CD4-positive, alpha-beta memory T cell (primary cell): Measurements from ENCODE around the gene PRRX2. TPM values are rescaled to one million over a fixed set of nuclear protein-coding genes. Genes with fewer than 3 reads are reported as not detected.
"Not testable (repeated sequence)": the region's sequence is repeated elsewhere in the genome, so short reads cannot be mapped to it uniquely, and the experiment has no call there.

Source experiments
- CTCF ChIA-PET: fragments of 350-600 bp; sonication (Branson Sonifier 250); formaldehyde crosslinking; loops from one replicate; lab custom pipeline; 2021; ENCODE audit warnings: inconsistent platforms; ENCODE audit not compliant: partially characterized antibody; lab: Charles Lee
- POLR2A ChIA-PET: fragments of 350-600 bp; sonication (Branson Sonifier 250); formaldehyde crosslinking; loops from one replicate; lab custom pipeline; 2021; ENCODE audit not compliant: partially characterized antibody; lab: Charles Lee
- DNase-seq, 5 donors: peaks; one replicate each; pipeline versions ENCODE4 v3.0.0 to v3.0.0-alpha.2; 2020 to 2022; ENCODE audit warnings: mixed read lengths in 1 of 5
- H3K27ac ChIP-seq: one replicate; pipeline ENCODE4 v1.7.0; 2013; ENCODE audit warnings: low read depth, low read length
- H3K27me3 ChIP-seq: 2 replicates; pipeline ENCODE4 v1.7.0; 2013; ENCODE audit warnings: mild to moderate bottlenecking, low read length, moderate library complexity; ENCODE audit not compliant: insufficient read depth
- H3K36me3 ChIP-seq: 2 replicates; pipeline ENCODE4 v1.7.0; 2013; ENCODE audit warnings: mild to moderate bottlenecking, low read length, moderate library complexity; ENCODE audit not compliant: insufficient read depth
- H3K4me1 ChIP-seq: 2 replicates; pipeline ENCODE4 v1.7.0; 2013; ENCODE audit warnings: mild to moderate bottlenecking, low read length, moderate library complexity; ENCODE audit not compliant: insufficient read depth
- H3K4me3 ChIP-seq, 2 donors: one replicate each; pipeline ENCODE4 v1.7.0; 2013; ENCODE audit warnings: low read length in 2 of 2, mild to moderate bottlenecking in 1 of 2
- H3K9me3 ChIP-seq, 2 donors: one replicate each; pipeline ENCODE4 v1.7.0; 2013; ENCODE audit warnings: low read length in 2 of 2, control low read depth in 1 of 2; ENCODE audit not compliant: control insufficient read depth in 1 of 2
- H3K27ac Mint-ChIP-seq, 7 donors: one replicate each; pipeline ENCODE4 v1.8.0; 2020 to 2021; ENCODE audit warnings: mixed read lengths in 7 of 7, mild to moderate bottlenecking in 6 of 7, inconsistent platforms in 3 of 7, moderate library complexity in 3 of 7
- H3K27me3 Mint-ChIP-seq, 2 donors: one replicate each; pipeline ENCODE4 v1.8.0; 2020 to 2021; ENCODE audit warnings: mixed read lengths in 2 of 2
- H3K36me3 Mint-ChIP-seq, 2 donors: one replicate each; pipeline ENCODE4 v1.8.0; 2020 to 2021; ENCODE audit warnings: mixed read lengths in 2 of 2, inconsistent platforms in 1 of 2, mild to moderate bottlenecking in 1 of 2
- H3K4me1 Mint-ChIP-seq, 4 donors: one replicate each; pipeline ENCODE4 v1.8.0; 2020 to 2021; ENCODE audit warnings: mixed read lengths in 4 of 4, mild to moderate bottlenecking in 1 of 4
- H3K4me3 Mint-ChIP-seq, 8 donors: one replicate each; pipeline ENCODE4 v1.8.0; 2020 to 2021; ENCODE audit warnings: mixed read lengths in 8 of 8, mild to moderate bottlenecking in 7 of 8, moderate library complexity in 6 of 8, inconsistent platforms in 3 of 8
- H3K9me3 Mint-ChIP-seq, 8 donors: one replicate each; pipeline ENCODE4 v1.8.0; 2020 to 2021; ENCODE audit warnings: mixed read lengths in 8 of 8, mild to moderate bottlenecking in 5 of 8, inconsistent platforms in 3 of 8, moderate library complexity in 1 of 8
- intact Hi-C: fragments of 100-400 bp; cut with micrococcal nuclease; formaldehyde crosslinking; loops from one replicate; pipeline ENCODE4 v1.15.1; 2023
- polyA plus RNA-seq, 2 donors: library from polyadenylated mRNA; unstranded; fragments of 300-500 nt; fragmentation: Illumina TruSeq; gene quantifications; one replicate each; pipeline ENCODE4 v1.2.3, GENCODE V29; 2021
- total RNA-seq, 2 experiments: library from RNA; stranded (reverse); gene quantifications; one replicate each; pipeline ENCODE4 v1.2.3, GENCODE V29; 2021

Gene PRRX2
- total and polyA plus RNA-seq, 4 experiments from 2014 or later = not detected

DNA sequence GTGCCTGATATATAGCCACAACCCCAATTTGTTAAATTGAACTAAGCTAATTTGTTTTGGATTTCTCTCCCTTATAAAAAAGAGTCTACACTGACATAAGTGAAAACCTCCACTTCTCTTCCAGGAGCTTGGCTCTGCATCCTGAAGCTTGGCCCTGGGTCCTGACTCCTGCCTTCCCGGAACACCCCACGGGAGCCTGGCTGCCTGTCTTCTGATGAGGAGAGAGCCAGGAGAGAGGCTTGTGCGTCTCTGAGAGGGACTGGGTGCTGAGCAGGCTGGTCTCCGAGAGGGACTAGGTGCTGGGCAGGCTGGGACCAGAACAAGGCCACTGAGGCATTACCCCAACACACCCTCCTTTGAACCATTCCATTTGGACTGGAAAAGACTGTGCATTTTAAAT, 93.9 kb downstream of the PRRX2 start:
- POLR2A ChIA-PET = no interaction called here
- Histone ChIP-seq H3K36me3 (no peaks in the 10 kb centered on the region), H3K9me3 (no peaks in the 10 kb centered on the region), H3K4me3 (no peak overlapping the region), H3K27me3 (no peaks in the 10 kb centered on the region), H3K27ac (no peak overlapping the region), H3K4me1 (peaks cover 9% of the 10 kb centered on the region)
- intact Hi-C loops = no loop called here
- Mint-ChIP-seq H3K9me3 (no peaks in the 10 kb centered on the region), H3K27me3 (peaks cover 2% of the 10 kb centered on the region in 2 donors), H3K27ac (no peak overlapping the region), H3K36me3 (no peaks in the 10 kb centered on the region), H3K4me3 (no peak overlapping the region), H3K4me1 (peaks cover 6 to 21% (median 7%) of the 10 kb centered on the region in 4 donors)
- CTCF ChIA-PET = interaction anchor here (1.2 to 1.3 kb wide), 2 partner anchors 22 to 31 kb away, joined by 3 to 6 read pairs; no protein-coding TSS in a partner anchor
- no peak for DNase-seq

GRCh38 chr9:129759804-129760502, 94.5 kb downstream of the PRRX2 start:
- H3K4me1 Mint-ChIP-seq = peaks cover 6 to 21% (median 7%) of the 10 kb centered on the region in 4 donors

DNA sequence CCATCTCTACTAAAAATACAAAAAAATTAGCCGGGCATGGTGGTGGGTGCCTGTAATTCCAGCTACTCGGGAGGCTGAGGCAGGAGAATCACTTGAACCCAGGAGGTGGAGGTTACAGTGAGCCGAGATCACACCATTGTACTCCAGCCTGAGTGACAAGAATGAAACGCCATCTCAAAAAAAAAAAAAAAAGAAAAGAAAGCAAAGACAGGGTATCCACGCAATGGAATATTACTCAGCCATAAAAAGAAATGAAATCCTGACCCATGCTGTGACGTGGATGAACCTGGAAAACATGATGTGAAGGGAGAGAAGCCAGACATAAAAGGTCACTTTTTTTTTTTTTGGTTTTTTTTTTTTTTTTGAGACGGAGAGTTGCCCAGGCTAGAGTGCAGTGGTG, 95.3 kb downstream of the PRRX2 start:
- H3K36me3 ChIP-seq, POLR2A ChIA-PET, DNase-seq, H3K27me3 ChIP-seq, H3K9me3 ChIP-seq, H3K27ac ChIP-seq, H3K4me3 ChIP-seq, H3K4me1 ChIP-seq, H3K27ac Mint-ChIP-seq, H3K9me3 Mint-ChIP-seq, intact Hi-C loops, H3K4me3 Mint-ChIP-seq, H3K36me3 Mint-ChIP-seq, H3K27me3 Mint-ChIP-seq: not testable (repeated sequence)
- CTCF ChIA-PET = interaction anchor here (0.6 kb wide), 1 partner anchor 22 kb away, joined by 3 read pairs; no protein-coding TSS in a partner anchor
- peaks cover 6 to 18% (median 7%) of the 10 kb centered on the region in 4 donors for H3K4me1 Mint-ChIP-seq

More at GRCh38 chr9:129759804-129760502, 94.5 kb downstream of the PRRX2 start:
- no peaks in the 10 kb centered on the region for H3K9me3 ChIP-seq
- H3K9me3 Mint-ChIP-seq = no peaks in the 10 kb centered on the region
- POLR2A ChIA-PET = no interaction called here
- CTCF ChIA-PET = interaction anchor here (0.6 to 1.3 kb wide), 3 partner anchors 23 to 30 kb away, joined by 3 to 6 read pairs (median 3); no protein-coding TSS in a partner anchor
- H3K27me3 Mint-ChIP-seq = peaks cover 2% of the 10 kb centered on the region in 2 donors
- intact Hi-C loops = no loop called here
- H3K27ac Mint-ChIP-seq = no peak overlapping the region
- no peak overlapping the region for H3K4me3 ChIP-seq
- H3K27me3 ChIP-seq = no peaks in the 10 kb centered on the region
- H3K36me3 Mint-ChIP-seq = no peaks in the 10 kb centered on the region
- H3K4me3 Mint-ChIP-seq = no peak overlapping the region
- no peak overlapping the region for H3K27ac ChIP-seq
- no peaks in the 10 kb centered on the region for H3K36me3 ChIP-seq
- peaks cover 9% of the 10 kb centered on the region for H3K4me1 ChIP-seq
- DNase-seq = no peak

DNA sequence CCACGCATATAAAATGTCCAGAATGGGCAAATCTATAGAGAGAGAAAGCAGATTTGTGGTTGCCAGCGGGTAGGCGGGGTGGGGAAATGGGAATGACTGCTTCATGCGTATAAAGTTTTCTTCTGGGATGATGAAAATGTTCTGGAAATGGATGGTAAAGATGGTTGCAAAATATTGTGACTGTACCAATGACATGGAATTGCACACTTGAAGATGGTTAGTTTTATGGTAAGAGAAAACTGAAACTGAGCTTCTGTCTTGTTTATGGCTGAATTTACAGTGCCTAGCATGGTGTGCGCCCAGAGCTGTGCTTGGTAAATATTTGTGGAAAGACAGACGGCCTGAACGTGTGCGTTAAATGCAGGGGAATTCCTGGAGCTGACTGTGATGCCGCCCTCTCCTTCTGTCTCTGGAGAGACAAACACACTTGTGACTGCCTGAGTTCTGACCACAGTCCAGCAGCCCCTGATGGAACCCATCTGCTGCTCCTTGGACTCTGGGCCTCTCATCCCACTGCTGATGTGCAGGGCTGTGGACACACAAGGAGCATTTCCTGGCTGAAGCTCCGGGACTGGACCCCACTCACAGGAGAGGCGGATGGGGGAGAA, 96.0 kb downstream of the PRRX2 start:
- Histone ChIP-seq H3K27me3 (no peaks in the 10 kb centered on the region), H3K9me3 (no peaks in the 10 kb centered on the region), H3K27ac (no peak overlapping the region), H3K36me3 (no peaks in the 10 kb centered on the region), H3K4me3 (no peak overlapping the region), H3K4me1 (peaks cover 9% of the 10 kb centered on the region)
- Mint-ChIP-seq H3K27me3 (peaks cover 2% of the 10 kb centered on the region in 2 donors), H3K36me3 (no peaks in the 10 kb centered on the region), H3K9me3 (no peaks in the 10 kb centered on the region), H3K4me3 (no peak overlapping the region), H3K27ac (no peak overlapping the region), H3K4me1 (peaks cover 6 to 12% (median 7%) of the 10 kb centered on the region in 4 donors)
- ChIA-PET POLR2A (no interaction called here), CTCF (no interaction called here)
- no peak for DNase-seq
- intact Hi-C loops = no loop called here

DNA sequence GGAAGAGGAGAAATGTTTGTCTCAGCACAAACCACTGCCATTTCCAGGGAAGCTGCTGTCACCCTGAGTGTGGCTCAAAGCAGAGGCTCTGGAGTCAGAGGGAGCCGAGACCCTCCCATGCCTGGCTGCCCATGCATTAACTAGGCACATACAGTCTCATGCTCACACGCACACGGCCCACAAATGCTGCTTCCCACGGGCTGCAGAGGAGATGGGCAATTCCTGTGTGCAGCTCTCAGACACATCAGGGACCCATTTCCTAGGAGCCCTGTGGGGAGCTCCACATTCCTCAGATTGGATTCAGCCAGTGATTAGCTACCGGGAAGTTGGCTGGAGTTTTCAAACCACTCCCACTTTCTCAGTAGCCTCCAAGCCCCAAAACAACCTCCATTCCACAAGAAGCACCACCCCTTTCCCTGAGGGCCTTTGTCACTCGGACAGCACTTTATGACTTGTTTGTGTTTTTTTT, 96.5 kb downstream of the PRRX2 start:
- intact Hi-C loops = no loop called here
- Mint-ChIP-seq H3K9me3 (no peaks in the 10 kb centered on the region), H3K4me1 (peaks cover 4 to 9% (median 7%) of the 10 kb centered on the region in 4 donors), H3K27ac (no peak overlapping the region), H3K27me3 (peaks cover 2% of the 10 kb centered on the region in 2 donors), H3K4me3 (no peak overlapping the region), H3K36me3 (no peaks in the 10 kb centered on the region)
- ChIA-PET POLR2A (no interaction called here), CTCF (no interaction called here)
- no peak overlapping the region for H3K27ac ChIP-seq
- no peak for DNase-seq
- H3K9me3 ChIP-seq = no peaks in the 10 kb centered on the region
- H3K27me3 ChIP-seq = no peaks in the 10 kb centered on the region
- H3K36me3 ChIP-seq = no peaks in the 10 kb centered on the region
- H3K4me3 ChIP-seq = no peak overlapping the region
- peaks cover 5% of the 10 kb centered on the region for H3K4me1 ChIP-seq

DNA sequence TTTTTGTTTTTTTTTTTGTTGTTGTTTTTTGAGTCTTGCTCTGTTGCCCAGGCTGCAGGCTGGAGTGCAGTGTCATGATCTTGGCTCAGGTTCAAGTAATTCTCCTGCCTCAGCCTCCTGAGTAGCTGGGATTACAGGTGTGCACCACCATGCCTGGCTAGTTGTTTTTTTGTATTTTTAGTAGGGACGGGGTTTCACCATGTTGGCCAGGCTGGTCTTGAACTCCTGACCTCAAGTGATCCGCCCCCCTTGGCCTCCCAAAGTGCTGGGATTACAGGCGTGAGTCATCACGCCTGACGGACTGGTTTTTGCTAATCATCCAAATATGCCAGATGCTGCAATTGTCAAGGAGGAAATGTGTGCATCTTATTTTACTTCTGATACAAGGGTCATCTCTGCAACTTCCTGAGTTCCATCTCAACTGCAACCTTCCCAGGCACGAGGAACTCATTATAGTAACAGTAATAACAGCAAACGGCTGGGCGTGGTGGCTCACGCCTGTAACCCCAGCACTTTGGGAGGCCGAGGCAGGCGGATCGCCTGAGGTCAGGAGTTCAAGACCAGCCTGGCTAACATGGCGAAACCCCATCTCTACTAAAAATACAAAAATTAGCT, 97.0 kb downstream of the PRRX2 start:
- H3K4me3 ChIP-seq, H3K4me1 ChIP-seq, POLR2A ChIA-PET, H3K4me1 Mint-ChIP-seq, H3K27me3 Mint-ChIP-seq, H3K9me3 Mint-ChIP-seq, H3K9me3 ChIP-seq, intact Hi-C loops, H3K36me3 Mint-ChIP-seq, H3K27me3 ChIP-seq, H3K27ac ChIP-seq, H3K27ac Mint-ChIP-seq, H3K4me3 Mint-ChIP-seq, DNase-seq, H3K36me3 ChIP-seq: not testable (repeated sequence)
- CTCF ChIA-PET = interaction anchor here (0.6 kb wide), 1 partner anchor 17 kb away, joined by 3 read pairs; no protein-coding TSS in a partner anchor
